GM04503 (cell line): Measurements from ENCODE around the gene RIN3.

Experiments
- DNase-seq: peaks from one replicate; pipeline ENCODE4 v3.0.0-alpha.2; 2012; ENCODE audit warnings: low read depth

The RIN3 gene

GRCh38 chr14:92484132-92484823, 29.3 kb upstream of the RIN3 start:
- DNase-seq, result no peak

DNA sequence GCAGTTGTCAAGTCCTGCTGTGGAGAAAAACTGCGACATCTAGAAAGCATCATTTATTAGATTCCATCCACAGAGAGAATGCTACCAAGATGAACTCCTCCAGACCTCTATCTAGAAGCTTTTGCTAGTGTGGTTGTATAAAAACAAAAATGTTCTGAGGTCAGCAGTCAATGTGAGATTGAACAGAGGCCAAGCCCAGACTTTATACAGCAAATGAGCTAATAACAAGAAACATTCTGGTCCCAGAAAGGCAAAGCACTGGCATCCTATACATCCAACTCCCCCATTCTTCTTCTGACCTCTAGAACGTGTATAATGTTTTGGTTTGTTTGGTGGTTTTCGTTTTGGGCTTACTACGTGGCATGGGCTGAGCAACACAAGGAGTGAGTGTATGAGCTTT, 26.7 kb upstream of the RIN3 start:
- no peak for DNase-seq

- no peak for DNase-seq
These were observed 26.0 kb upstream of the RIN3 start for GRCh38 chr14:92487513-92488133.

DNA sequence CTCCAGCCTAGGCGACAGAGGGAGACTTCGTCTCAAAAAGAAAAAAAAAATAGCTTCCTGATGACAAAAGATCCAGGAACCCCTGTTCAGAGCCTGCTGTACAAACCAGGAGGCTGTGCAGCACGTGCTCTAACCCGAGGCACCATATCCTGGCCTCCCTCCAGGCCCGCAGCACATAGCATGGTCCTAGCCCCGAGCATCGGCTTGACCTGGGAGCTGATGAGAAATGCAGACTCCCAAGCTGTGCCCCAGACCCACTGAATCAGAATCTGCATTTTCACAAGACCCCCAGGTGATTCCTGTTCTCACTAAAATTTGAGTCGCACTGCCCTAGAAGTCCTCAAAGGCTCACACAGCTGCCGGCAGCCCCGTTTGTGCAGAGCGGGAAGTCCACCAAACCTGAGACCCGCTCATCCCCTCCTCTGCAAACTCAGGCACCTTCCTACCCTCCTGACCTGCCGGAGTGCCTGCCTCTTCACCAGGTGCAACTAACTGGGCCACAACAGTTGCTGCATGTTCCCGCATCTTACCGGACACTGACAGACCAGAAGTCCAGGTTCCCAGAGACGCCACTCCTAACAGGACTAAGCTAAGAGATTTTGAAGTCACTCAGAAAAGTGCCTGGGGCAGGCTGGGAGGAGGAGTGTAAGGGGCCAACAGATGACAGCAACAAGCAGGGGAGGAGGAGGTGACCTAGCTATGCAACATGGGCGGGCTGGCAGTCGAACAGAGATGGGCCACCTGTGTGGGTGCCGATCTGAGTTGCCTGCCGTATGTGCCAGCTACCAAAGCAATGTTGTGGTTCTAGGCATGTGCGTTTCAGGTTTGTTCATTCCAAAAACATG, 24.0 kb upstream of the RIN3 start:
- DNase-seq, result no peak

DNA sequence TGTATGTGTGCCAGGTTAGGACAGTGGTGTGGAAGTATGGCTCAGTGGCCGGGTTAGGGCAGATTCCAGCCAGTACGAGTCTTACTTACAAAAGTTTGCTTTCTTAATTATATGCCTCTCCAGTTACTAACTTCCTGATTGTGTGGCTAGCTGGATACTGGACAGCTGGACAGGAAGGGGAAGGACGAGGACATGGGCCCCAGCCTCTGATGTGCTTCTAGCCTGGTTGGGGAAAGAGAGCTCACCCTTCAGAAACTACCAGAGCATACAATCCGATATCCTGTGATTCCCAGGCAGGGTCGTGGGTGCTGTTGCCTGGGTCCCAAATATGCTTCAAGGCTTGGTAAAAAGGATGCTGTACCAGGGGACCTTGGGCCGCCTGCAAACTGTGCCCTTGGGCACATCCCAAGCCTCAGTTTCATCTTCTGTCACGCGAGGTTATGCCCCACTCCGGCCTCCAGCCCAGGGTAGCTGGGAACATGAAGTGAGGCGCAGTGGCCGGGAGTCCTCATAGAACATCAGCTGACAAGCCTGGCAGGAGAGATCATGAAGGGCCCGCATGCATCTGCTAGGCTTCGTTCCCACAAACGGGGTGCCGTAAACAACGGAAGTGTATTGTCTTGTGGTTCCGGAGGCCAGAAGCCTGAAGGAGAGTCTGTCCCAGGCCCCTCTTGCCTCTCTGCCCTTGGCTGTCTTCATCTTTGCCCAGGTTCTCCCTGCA, 23.2 kb upstream of the RIN3 start:
- no peak for DNase-seq

DNA sequence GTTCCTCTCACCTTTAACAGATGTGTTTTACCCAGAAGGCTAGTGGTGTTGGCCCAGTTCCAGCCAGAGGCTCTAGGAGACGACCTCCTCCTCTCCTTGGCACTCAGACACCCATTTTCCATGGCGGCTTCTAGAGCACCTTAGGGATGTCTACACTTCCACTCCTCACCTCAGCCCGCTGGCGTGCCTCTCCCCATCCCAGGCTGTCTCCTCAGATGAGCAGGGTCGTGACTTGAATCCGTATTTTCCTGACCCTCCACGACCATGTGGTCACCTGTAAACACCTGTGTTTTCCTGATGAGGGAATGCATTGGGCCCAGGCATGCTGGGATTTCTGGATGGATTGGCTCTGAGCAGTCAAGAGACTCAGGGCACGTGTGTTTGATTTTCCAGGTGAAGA, 21.8 kb upstream of the RIN3 start:
- DNase-seq, result no peak

GRCh38 chr14:92492258-92492657, 21.3 kb upstream of the RIN3 start:
- DNase-seq, result no peak

- no peak for DNase-seq
These were observed 20.6 kb upstream of the RIN3 start for GRCh38 chr14:92493024-92493423.

DNA sequence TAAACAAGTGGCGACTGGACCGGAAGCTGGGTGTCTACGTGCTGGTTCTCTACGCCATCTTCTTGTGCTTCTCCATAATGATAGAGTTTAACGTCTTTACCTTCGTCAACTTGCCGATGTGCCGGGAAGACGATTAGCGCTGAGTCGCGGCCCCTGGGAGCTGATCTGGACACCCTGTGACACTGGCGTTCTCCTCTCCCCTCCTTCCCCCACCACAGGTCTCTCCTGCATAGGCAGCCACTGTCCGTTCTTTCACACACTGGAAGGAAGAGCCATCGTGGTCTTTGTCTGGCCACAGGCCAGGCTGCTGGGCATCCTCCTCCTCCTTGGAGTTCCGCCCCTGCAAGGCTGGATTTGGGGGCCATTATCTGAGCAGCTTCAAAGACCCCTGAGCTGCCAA, 20.1 kb upstream of the RIN3 start:
- DNase-seq, result no peak

- DNase-seq, result no peak
These were observed 19.1 kb upstream of the RIN3 start for GRCh38 chr14:92494512-92494911.

- DNase-seq, result no peak
These were observed 18.6 kb upstream of the RIN3 start for GRCh38 chr14:92495027-92495426.

DNA sequence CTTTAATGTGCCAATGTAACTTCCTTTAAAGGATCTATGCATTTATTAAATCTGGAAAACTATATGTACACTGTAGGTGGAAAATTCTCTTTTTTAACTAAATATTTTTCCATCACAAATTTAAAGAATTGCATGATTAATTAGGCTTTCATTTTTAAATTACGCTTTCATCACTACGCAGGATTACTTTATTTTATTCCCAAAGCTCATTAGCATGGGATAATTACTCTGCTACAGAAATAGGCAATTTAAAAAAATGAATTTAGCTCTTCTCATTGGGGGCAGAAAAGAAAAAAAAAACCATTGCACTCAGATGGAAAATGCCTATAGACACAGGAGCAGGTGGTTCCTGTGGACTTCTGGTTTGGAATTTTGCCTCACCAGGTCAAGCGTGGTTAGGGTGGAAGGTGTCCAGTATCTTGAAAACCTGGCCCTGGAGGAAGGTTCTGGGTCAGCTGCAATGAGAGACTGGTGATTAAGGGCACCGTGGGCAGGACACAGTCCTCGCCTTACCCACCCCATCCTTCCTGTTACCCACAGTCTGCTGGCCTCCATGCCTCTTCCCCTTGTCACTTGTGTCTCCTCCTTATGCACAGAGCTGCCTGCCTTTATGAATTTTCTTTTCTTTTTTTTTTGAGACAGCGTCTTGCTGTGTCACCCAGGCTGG, 17.3 kb upstream of the RIN3 start:
- no peak for DNase-seq

DNA sequence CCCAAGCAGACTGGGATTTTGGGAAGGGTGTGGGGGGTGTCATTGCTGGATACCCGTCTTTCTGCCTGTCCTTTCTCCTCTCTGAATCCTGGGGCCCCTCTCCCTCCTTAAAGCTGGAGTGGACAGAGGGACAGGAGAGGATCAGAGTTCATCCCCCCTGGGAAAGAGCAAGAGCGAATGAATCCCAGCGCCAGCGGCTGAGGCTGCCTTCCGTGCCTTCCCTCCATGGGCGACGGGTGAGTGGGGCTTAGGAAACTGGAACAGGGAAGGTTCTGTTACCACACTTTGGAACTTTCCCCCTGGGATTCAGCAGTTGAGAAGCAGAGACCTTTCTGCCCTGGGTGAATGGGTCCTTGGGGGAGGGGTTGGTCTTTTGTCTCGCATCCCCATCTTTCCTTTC, 16.2 kb upstream of the RIN3 start:
- DNase-seq, result no peak

GRCh38 chr14:92499234-92499633, 14.3 kb upstream of the RIN3 start:
- no peak for DNase-seq

DNA sequence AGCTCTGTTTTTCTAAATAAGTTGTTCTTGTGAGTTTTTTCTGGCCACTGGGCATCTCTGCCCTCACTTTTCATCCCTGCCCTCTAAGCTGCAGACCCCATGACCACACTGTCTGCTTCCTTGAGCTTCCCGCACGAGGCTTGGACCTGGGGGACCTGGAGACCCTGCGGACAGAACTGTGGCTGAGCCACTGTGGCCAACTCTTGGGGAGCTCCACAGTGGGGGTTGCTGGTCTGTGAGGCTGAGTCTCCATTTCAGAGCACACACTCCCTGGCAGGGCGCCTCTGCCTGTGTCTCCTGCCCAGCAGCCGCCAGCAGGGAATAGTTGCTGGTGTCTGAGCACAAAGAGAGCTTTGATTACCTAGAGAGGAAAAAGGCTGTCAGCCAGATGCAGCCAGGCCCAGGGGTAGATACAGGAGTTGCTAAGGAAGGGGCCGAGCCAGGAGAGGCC, 13.1 kb upstream of the RIN3 start:
- DNase-seq, result no peak

GRCh38 chr14:92501891-92502351, 11.7 kb upstream of the RIN3 start:
- DNase-seq, result peak; percentile 86

GRCh38 chr14:92502541-92503286, 10.9 kb upstream of the RIN3 start:
- DNase-seq, result no peak

DNA sequence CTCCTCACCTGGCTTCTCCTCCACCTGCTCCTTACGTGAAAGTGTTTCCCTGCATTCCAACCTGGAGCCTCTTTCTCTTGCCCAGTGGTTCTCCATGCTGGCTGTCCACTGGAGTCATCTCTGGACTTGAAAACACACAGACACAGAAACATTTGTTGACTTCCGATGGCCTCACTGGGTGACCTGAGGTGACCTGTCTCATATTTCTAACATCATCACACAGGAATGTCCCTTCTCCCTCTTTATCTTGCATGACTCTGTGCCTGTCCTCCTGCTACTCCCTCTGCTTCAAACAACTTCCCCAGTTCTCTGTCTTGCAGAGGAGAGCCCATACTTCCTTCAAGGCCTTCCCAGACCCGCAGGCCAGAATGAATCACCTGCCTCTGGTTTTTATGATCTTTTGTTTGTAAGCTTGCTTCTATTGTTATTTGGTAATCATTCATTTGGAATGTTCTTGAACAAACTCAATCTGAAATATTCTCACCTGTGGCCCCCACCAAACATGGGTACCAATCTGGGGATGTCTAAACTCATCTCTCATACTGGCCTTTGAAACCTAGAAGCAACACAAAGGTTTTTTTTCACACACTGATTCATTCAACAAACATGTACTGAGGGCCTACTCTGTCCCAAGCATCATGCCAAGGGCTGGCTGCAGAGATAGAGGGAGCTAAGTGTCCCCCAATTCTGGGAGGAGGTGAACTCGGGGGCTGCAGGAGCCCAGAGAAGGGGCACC, 9.7 kb upstream of the RIN3 start:
- DNase-seq, result peak; percentile 77

GRCh38 chr14:92505826-92506225, 7.8 kb upstream of the RIN3 start:
- no peak for DNase-seq

- DNase-seq, result no peak
These were observed 7.3 kb upstream of the RIN3 start for GRCh38 chr14:92506231-92506630.
